B cell (primary cell): Measurements from ENCODE around the gene FAM149B1. TPM values are rescaled to one million over a fixed set of nuclear protein-coding genes. Genes with fewer than 3 reads are reported as not detected.

Experiments used
- ATAC-seq: fragments of 200-7000 bp; cut with Tn5 transposase; one replicate; pipeline ENCODE4 v1.10.0; 2021; ENCODE audit warnings: low read depth, mild to moderate bottlenecking, moderate number of reproducible peaks, moderate library complexity
- CTCF ChIA-PET: fragments of 350-600 bp; sonication (Branson Sonifier 250); formaldehyde crosslinking; loops from one replicate; lab custom pipeline; 2021; ENCODE audit warnings: antibody characterized with exemption, inconsistent platforms; lab: Charles Lee
- POLR2A ChIA-PET: fragments of 350-600 bp; sonication (Branson Sonifier 250); formaldehyde crosslinking; loops from one replicate; lab custom pipeline; 2021; ENCODE audit warnings: antibody characterized with exemption; lab: Charles Lee
- DNase-seq: peaks from one replicate; pipeline ENCODE4 v3.0.0; 2013
- H2AFZ ChIP-seq: 2 replicates; pipeline ENCODE4 v1.6.1; 2012; ENCODE audit warnings: mild to moderate bottlenecking, low read depth, low read length; ENCODE audit not compliant: insufficient read depth, poor library complexity, severe bottlenecking
- H3K27ac ChIP-seq, 2 donors: 1 replicate in 1 of 2; 2 replicates in 1 of 2; pipeline ENCODE4 v1.5.1; 2012 to 2013; ENCODE audit warnings: low read length in 2 of 2, mild to moderate bottlenecking in 2 of 2, moderate library complexity in 1 of 2
- H3K27me3 ChIP-seq, 4 experiments: fragments of 200-600 bp in 1 of 4; sonication (generic) in 1 of 4; replicated peaks in 1 of 4; 1 replicate in 2 of 4; 2 replicates in 2 of 4; pipeline versions ENCODE4 v1.6.1 to v1.7.0; 2013 to 2016; ENCODE audit warnings: low read length in 3 of 4, mild to moderate bottlenecking in 2 of 4, mixed read lengths in 1 of 4, moderate library complexity in 1 of 4; ENCODE audit not compliant: insufficient read depth in 4 of 4, control insufficient read depth in 3 of 4; ENCODE audit errors: control extremely low read depth in 1 of 4
- H3K36me3 ChIP-seq, 2 experiments: replicated peaks in 1 of 2; 1 replicate in 1 of 2; 2 replicates in 1 of 2; pipeline versions ENCODE4 v1.6.1 to v1.7.1; 2013; ENCODE audit warnings: low read length in 1 of 2; ENCODE audit not compliant: insufficient read depth in 2 of 2, control insufficient read depth in 1 of 2; ENCODE audit errors: control extremely low read depth in 1 of 2, extremely low read depth in 1 of 2
- H3K4me1 ChIP-seq, 2 donors: fragments of 200-600 bp in 1 of 2; sonication (generic) in 1 of 2; 1 replicate in 1 of 2; 2 replicates in 1 of 2; pipeline versions ENCODE4 v1.5.1 to v1.6.1; 2013 to 2017; ENCODE audit warnings: low read length in 2 of 2; ENCODE audit not compliant: control insufficient read depth in 2 of 2, insufficient read depth in 2 of 2
- H3K4me2 ChIP-seq: replicated peaks from 2 replicates; pipeline ENCODE3; 2012; ENCODE audit warnings: mild to moderate bottlenecking, low read depth, low read length; ENCODE audit not compliant: poor library complexity, severe bottlenecking
- H3K4me3 ChIP-seq, 5 experiments: fragments of 200-600 bp in 1 of 5; sonication (generic) in 1 of 5; 1 replicate in 3 of 5; 2 replicates in 2 of 5; pipeline versions ENCODE4 v1.5.1 to v1.7.0; 2011 to 2016; ENCODE audit warnings: low read length in 4 of 5, mild to moderate bottlenecking in 4 of 5, low read depth in 2 of 5, control low read depth in 1 of 5, moderate library complexity in 1 of 5; ENCODE audit not compliant: insufficient read depth in 1 of 5; ENCODE audit errors: control extremely low read depth in 1 of 5, extremely low read depth in 1 of 5
- H3K79me2 ChIP-seq: fragments of 200-600 bp; sonication (generic); one replicate; pipeline ENCODE4 v1.6.0; 2016; ENCODE audit warnings: low read length; ENCODE audit not compliant: control insufficient read depth, insufficient read depth
- H3K9ac ChIP-seq: fragments of 200-600 bp; sonication (generic); 2 replicates; pipeline ENCODE4 v1.6.1; 2017; ENCODE audit warnings: mild to moderate bottlenecking, low read length, moderate library complexity
- H3K9me3 ChIP-seq, 3 donors: one replicate each; pipeline versions ENCODE4 v1.6.1 to v1.7.1; 2013; ENCODE audit warnings: low read length in 2 of 3; ENCODE audit not compliant: control insufficient read depth in 2 of 3, insufficient read depth in 1 of 3; ENCODE audit errors: control extremely low read depth in 1 of 3
- H4K20me1 ChIP-seq: 2 replicates; pipeline ENCODE4 v1.6.0; 2012; ENCODE audit warnings: mild to moderate bottlenecking, low read length; ENCODE audit not compliant: insufficient read depth, control insufficient read depth, poor library complexity, severe bottlenecking
- H3K27ac Mint-ChIP-seq: one replicate; pipeline ENCODE4 v1.8.0; 2021; ENCODE audit warnings: mixed read lengths
- H3K27me3 Mint-ChIP-seq: one replicate; pipeline ENCODE4 v1.8.0; 2021; ENCODE audit warnings: mixed read lengths
- H3K4me1 Mint-ChIP-seq: one replicate; pipeline ENCODE4 v1.8.0; 2021; ENCODE audit warnings: mixed read lengths
- H3K4me3 Mint-ChIP-seq: one replicate; pipeline ENCODE4 v1.8.0; 2021; ENCODE audit warnings: mixed read lengths
- H3K9me3 Mint-ChIP-seq: one replicate; pipeline ENCODE4 v1.8.0; 2022; ENCODE audit warnings: mixed read lengths; ENCODE audit not compliant: insufficient read depth
- CTCF ChIP-seq: fragments of 200-600 bp; IDR thresholded peaks from one replicate; pipeline ENCODE4 v1.8.0; 2022; ENCODE audit warnings: antibody characterized with exemption, mild to moderate bottlenecking
- EZH2 ChIP-seq: IDR thresholded peaks from 2 replicates; pipeline ENCODE4 v1.6.1; 2012; ENCODE audit warnings: borderline replicate concordance, low read depth, mild to moderate bottlenecking, moderate library complexity, low read length; ENCODE audit not compliant: insufficient read depth, poor library complexity, severe bottlenecking
- WGBS: methylation state at CpG from one replicate; pipeline ENCODE4 v1.1.5; 2013; ENCODE audit warnings: missing lambda C conversion rate; ENCODE audit not compliant: insufficient coverage; 5-methylcytosine and 5-hydroxymethylcytosine counted together
- intact Hi-C: fragments of 100-400 bp; cut with micrococcal nuclease; formaldehyde crosslinking; loops from one replicate; pipeline ENCODE4 v1.10.0; 2022
- polyA plus RNA-seq: library from polyadenylated mRNA; depleted of rRNA; stranded (reverse); fragments of >200 nt; gene quantifications from 2 replicates; pipeline ENCODE4 v1.2.3, GENCODE V29; 2012
- total RNA-seq, 2 donors: library from RNA; stranded (reverse); fragments of 120-200 nt in 1 of 2; gene quantifications; 1 replicate in 1 of 2; 2 replicates in 1 of 2; pipeline versions ENCODE4 v1.2.3 to v1.2.4, GENCODE V29; 2013 to 2022

The FAM149B1 gene
- total and polyA plus RNA-seq, 2 donors (not counting 1 experiment from before 2014, with no cell fraction given) = 22.5 to 24.3 TPM

- TF ChIP-seq EZH2 = no peak
- H3K9ac ChIP-seq = no peak overlapping the region
- CTCF ChIA-PET = no interaction called here
- POLR2A ChIA-PET = no interaction called here
- H2AFZ ChIP-seq = no peak overlapping the region
- intact Hi-C loops = no loop called here
- ATAC-seq (no peak), DNase-seq (no peak)
- no peaks in the 10 kb centered on the region for H3K79me2 ChIP-seq
- Mint-ChIP-seq H3K27me3 (no peaks in the 10 kb centered on the region), H3K27ac (no peak overlapping the region), H3K4me3 (no peak overlapping the region), H3K9me3 (peaks cover 4% of the 10 kb centered on the region), H3K4me1 (no peaks in the 10 kb centered on the region)
- H3K36me3 ChIP-seq = no peaks in the 10 kb centered on the region
- no peak overlapping the region for H3K27ac ChIP-seq
- no peaks in the 10 kb centered on the region for H3K4me1 ChIP-seq
- 80% methylated on average over 1 of the region's 4 CpGs for WGBS
- H3K9me3 ChIP-seq = peaks cover 0 to 12% (median 0%) of the 10 kb centered on the region in 3 donors
- H3K4me3 ChIP-seq = no peak overlapping the region
- no peaks in the 10 kb centered on the region for H3K27me3 ChIP-seq
- no peak overlapping the region for H3K4me2 ChIP-seq
- H4K20me1 ChIP-seq = no peaks in the 10 kb centered on the region
Measured at GRCh38 chr10:73262105-73262730, 94.3 kb downstream of the FAM149B1 start.

- no peaks in the 10 kb centered on the region for H3K4me1 Mint-ChIP-seq
- H2AFZ ChIP-seq = no peak overlapping the region
- H3K36me3 ChIP-seq = no peaks in the 10 kb centered on the region
- H4K20me1 ChIP-seq = no peaks in the 10 kb centered on the region
- peaks cover 0 to 12% (median 0%) of the 10 kb centered on the region in 3 donors for H3K9me3 ChIP-seq
- H3K9me3 Mint-ChIP-seq = peaks cover 4% of the 10 kb centered on the region
- H3K27me3 Mint-ChIP-seq = no peaks in the 10 kb centered on the region
- ATAC-seq (no peak), DNase-seq (no peak)
- CTCF ChIA-PET = interaction anchor here (0.6 to 2.3 kb wide), 6 partner anchors 11 to 386 kb away, joined by 3 to 33 read pairs (median 4); no protein-coding TSS in a partner anchor
- TF ChIP-seq CTCF (no peak), EZH2 (no peak)
- H3K9ac ChIP-seq = no peak overlapping the region
- H3K4me1 ChIP-seq = no peaks in the 10 kb centered on the region
- no peaks in the 10 kb centered on the region for H3K79me2 ChIP-seq
- no peak overlapping the region for H3K4me2 ChIP-seq
- WGBS = 100% methylated on average over 1 of the region's 5 CpGs
- H3K4me3 ChIP-seq = no peak overlapping the region
- H3K27ac Mint-ChIP-seq = no peak overlapping the region
- POLR2A ChIA-PET = no interaction called here
- intact Hi-C loops = no loop called here
- no peak overlapping the region for H3K27ac ChIP-seq
- H3K27me3 ChIP-seq = no peaks in the 10 kb centered on the region
- no peak overlapping the region for H3K4me3 Mint-ChIP-seq
Measured at GRCh38 chr10:73262880-73263555, 95.1 kb downstream of the FAM149B1 start.
